ENCODE measurements around the gene LINGO3.
A peak's percentile ranks its signal among the peaks of the same experiment; 100 is the strongest.

LINGO3 gene

GRCh38 chr19:2308114-2308556, at the start of gene LINGO3:
LINGO3 (minus strand) TSS chr19:2308154; CDS start chr19:2291776, 16,378 bp downstream.
- Mint-ChIP-seq H3K27ac (no peak within 1 kb of the TSS), H3K9me3 (peaks cover 4% of the 10 kb centered on the region), H3K4me1 (peaks cover 11% of the 10 kb centered on the region), H3K36me3 (ENCODE audit: low read depth) (no peaks in the 10 kb centered on the region), H3K4me3 (peak within 1 kb of the TSS; percentile 71), H3K27me3 (ENCODE audit: low read depth, poor library complexity) (peaks cover 77% of the 10 kb centered on the region)
- peak; percentile 38 for DNase-seq
- TF ChIP-seq CTCF (IDR thresholded peaks at IDR 0.05) = no peak

GRCh38 chr19:2356036-2356646, 48.2 kb upstream of the LINGO3 start:
- H3K27ac Mint-ChIP-seq = no peak overlapping the region
- no peaks in the 10 kb centered on the region for H3K9me3 Mint-ChIP-seq
- no peak for DNase-seq
- no peak overlapping the region for H3K4me3 Mint-ChIP-seq
- peaks cover 11% of the 10 kb centered on the region for H3K4me1 Mint-ChIP-seq
- no peak for TF ChIP-seq CTCF (IDR thresholded peaks at IDR 0.05)
- peaks cover 29% of the 10 kb centered on the region for H3K27me3 Mint-ChIP-seq (ENCODE audit: low read depth, poor library complexity)
- no peaks in the 10 kb centered on the region for H3K36me3 Mint-ChIP-seq (ENCODE audit: low read depth)

- Mint-ChIP-seq H3K27ac (no peak overlapping the region), H3K27me3 (ENCODE audit: low read depth, poor library complexity) (peaks cover 24% of the 10 kb centered on the region), H3K9me3 (no peaks in the 10 kb centered on the region), H3K4me1 (peaks cover 8% of the 10 kb centered on the region), H3K4me3 (no peak overlapping the region), H3K36me3 (ENCODE audit: low read depth) (no peaks in the 10 kb centered on the region)
- no peak for TF ChIP-seq CTCF (IDR thresholded peaks at IDR 0.05)
- DNase-seq = no peak
Observed at GRCh38 chr19:2355168-2356035, 47.4 kb upstream of the LINGO3 start.

GRCh38 chr19:2354670-2355069, 46.7 kb upstream of the LINGO3 start:
- Mint-ChIP-seq H3K36me3 (ENCODE audit: low read depth) (no peaks in the 10 kb centered on the region), H3K4me3 (no peak overlapping the region), H3K27me3 (ENCODE audit: low read depth, poor library complexity) (peaks cover 17% of the 10 kb centered on the region), H3K27ac (no peak overlapping the region), H3K4me1 (peaks cover 7% of the 10 kb centered on the region), H3K9me3 (no peaks in the 10 kb centered on the region)
- DNase-seq = no peak
- TF ChIP-seq CTCF (IDR thresholded peaks at IDR 0.05) = no peak

- Mint-ChIP-seq H3K27me3 (ENCODE audit: low read depth, poor library complexity) (peaks cover 11% of the 10 kb centered on the region), H3K4me3 (no peak overlapping the region), H3K27ac (no peak overlapping the region), H3K9me3 (no peaks in the 10 kb centered on the region), H3K4me1 (peaks cover 5% of the 10 kb centered on the region), H3K36me3 (ENCODE audit: low read depth) (no peaks in the 10 kb centered on the region)
- DNase-seq = no peak
- no peak for TF ChIP-seq CTCF (IDR thresholded peaks at IDR 0.05)
Observed at GRCh38 chr19:2353887-2354592, 46.1 kb upstream of the LINGO3 start.

Measured in nephron progenitor cell (in vitro differentiated cells).